DMS153 treated with DMSO at 0.1 percent for 48 hours (cell line): Measurements from ENCODE around the gene AFMID.
"Not testable (repeated sequence)": the region's sequence is repeated elsewhere in the genome, so short reads cannot be mapped to it uniquely, and the experiment has no call there.

Source experiments
- DNase-seq: peaks from one replicate; lab custom pipeline; 2025; ENCODE audit not compliant: unreplicated experiment; lab: John Stamatoyannopoulos, UW

Gene AFMID

DNA sequence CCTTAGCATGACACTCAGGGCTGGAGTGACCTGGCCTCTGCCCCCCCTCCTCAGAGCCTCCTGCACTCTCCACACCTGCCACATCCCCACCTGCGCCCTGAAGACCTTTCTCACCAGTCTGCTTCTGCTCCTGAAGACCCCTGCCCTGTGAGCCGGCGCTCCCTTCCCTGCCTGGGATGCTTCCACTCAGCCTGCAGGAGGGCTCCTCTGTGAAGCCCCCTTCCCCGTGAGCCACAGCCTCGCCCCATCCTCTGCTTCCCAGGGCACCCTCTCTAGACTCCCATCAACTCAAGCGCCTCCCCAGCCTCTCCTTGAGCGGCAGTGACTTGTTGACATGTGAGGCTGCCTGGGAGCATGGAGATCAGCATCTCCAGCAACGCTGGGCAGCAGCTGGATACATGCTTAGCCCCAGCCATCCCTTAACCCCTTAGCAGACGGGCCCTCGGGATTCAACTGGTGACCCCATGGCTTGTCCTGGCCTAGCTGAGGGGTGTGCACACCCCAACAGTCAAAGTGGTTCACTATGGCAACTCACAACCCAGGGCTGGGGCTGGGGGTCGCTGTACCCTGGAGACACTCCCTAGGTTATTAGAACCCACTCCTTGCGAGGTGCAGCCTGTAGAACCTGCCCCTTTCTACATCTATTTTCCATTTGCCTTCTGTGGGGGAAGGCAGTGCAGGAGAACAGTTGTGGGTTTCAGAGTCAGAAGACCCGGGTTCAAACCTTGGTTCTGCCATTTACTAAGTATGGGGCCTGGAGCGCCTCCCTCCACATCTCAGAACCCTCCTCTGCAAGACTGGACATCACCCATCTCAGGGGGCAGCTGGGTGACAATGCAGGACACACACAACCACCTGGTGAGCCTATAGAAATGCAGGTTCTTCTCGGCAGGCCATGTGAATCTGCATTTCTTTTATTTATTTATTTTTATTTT lies 65.8 kb downstream of the AFMID start:
- DNase-seq: no peak

DNA sequence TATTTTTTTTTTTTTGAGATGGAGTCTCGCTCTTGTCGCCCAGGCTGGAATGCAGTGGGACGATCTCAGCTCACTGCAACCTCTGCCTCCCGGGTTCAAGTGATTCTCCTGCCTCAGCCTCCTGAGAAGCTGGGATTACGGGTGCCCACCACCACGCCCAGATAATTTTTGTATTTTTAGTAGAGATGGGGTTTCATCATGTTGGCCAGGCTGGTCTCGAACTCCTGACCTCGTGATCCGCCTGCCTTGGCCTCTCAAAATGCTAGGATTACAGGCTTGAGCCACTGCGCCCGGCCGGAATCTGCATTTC lies 66.4 kb downstream of the AFMID start:
- not testable (repeated sequence) for DNase-seq

GRCh38 chr17:78253946-78254672 lies 66.9 kb downstream of the AFMID start:
- peak; percentile 58 for DNase-seq

GRCh38 chr17:78255029-78255656 lies 68.0 kb downstream of the AFMID start:
- no peak for DNase-seq

GRCh38 chr17:78255953-78256706 lies 69.0 kb downstream of the AFMID start:
- no peak for DNase-seq

DNA sequence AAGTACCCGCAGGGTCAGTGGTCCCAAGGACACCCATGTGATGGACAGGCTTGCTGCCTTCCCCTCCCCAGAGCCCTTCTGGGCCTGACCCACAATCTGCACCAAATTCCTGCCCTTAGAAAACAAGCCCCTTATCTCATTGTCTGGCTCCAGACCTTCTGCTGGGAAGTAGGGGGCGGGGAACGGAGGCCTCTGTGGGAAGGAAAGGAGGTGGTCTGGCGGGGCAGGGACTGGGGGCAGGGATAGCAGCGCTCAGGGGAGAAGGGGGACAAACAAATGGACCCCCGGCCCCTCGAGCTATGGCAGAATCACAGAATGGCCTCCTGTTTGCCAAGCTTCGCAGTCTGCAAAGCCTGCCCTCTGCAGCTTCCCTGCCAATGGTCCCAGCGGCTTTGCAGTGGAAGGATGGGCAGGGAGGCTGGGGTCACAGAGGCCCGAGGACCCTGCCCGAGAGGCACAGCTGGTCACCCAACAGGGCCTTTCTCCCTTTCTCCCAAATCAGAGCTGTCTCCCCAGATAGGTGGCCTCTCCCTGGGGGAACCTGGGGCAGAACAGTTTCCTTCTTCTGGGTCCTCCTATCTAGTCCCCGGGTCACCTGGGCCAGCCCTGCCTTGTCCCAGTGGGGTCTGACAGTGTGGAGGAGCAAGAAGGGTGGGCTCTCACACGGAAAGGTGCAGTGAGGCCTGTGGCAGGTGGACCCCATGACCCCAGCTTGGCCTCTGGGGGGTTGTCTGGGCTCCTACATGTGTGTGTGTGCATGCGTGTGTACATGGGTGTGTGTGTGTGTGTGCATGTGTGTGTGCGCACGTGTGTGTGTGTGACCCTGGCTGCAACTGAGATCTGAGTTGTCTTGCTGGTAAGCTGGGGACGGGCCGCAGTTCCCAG lies 69.8 kb downstream of the AFMID start:
- no peak for DNase-seq
